BLaER1 treated with 17β-estradiol and CSF1 and Interleukin-3, amounts not matched to agents 10 nM and 100 nM (cell line): Measurements from ENCODE around the gene OTULIN.
A peak's percentile ranks its signal among the peaks of the same experiment; 100 is the strongest.

Experiments
- H3K27ac ChIP-seq, 11 experiments: shearing (Covaris generic); formaldehyde crosslinking; 2 replicates each; pipeline ENCODE4 v1.8.1; 2022
- H3K27me3 ChIP-seq, 11 experiments: shearing (Covaris generic); formaldehyde crosslinking; 2 replicates each; pipeline ENCODE4 v1.8.1; 2022
- H3K36me3 ChIP-seq, 11 experiments: shearing (Covaris generic); formaldehyde crosslinking; 2 replicates each; pipeline ENCODE4 v1.8.1; 2022
- H3K4me1 ChIP-seq, 10 experiments: shearing (Covaris generic); formaldehyde crosslinking; 2 replicates each; pipeline ENCODE4 v1.8.1; 2022
- H3K4me2 ChIP-seq, 11 experiments: shearing (Covaris generic); formaldehyde crosslinking; 2 replicates each; pipeline ENCODE4 v1.8.1; 2022
- H3K4me3 ChIP-seq, 10 experiments: shearing (Covaris generic); formaldehyde crosslinking; 2 replicates each; pipeline ENCODE4 v1.8.1; 2022
- H3K9ac ChIP-seq, 11 experiments: shearing (Covaris generic); formaldehyde crosslinking; 2 replicates each; pipeline ENCODE4 v1.8.1; 2022
- H3K9me3 ChIP-seq, 11 experiments: shearing (Covaris generic); formaldehyde crosslinking; replicated peaks in 1 of 11; 2 replicates each; pipeline ENCODE4 v1.8.1; 2022
- H4K20me1 ChIP-seq, 11 experiments: shearing (Covaris generic); formaldehyde crosslinking; 2 replicates each; pipeline ENCODE4 v1.8.1; 2022
- Cebpa-rat ChIP-seq, 11 experiments: shearing (Covaris generic); IDR thresholded peaks; 2 replicates each; pipeline ENCODE4 v1.8.1; 2022

The OTULIN gene

GRCh38 chr5:14696851-14697250 lies 32.3 kb downstream of the OTULIN start:
- Histone ChIP-seq H3K9ac (no peak overlapping the region), H3K27me3 (no peaks in the 10 kb centered on the region), H3K4me3 (no peak overlapping the region), H3K9me3 (no peaks in the 10 kb centered on the region), H3K27ac (no peak overlapping the region), H3K36me3 (peaks cover 82 to 97% (median 93%) of the 10 kb centered on the region in 11 experiments), H4K20me1 (peaks cover 0 to 52% (median 12%) of the 10 kb centered on the region in 11 experiments; a peak in 12 of 22 replicates), H3K4me1 (peaks cover 6 to 23% (median 10%) of the 10 kb centered on the region in 10 experiments; a peak in 17 of 20 replicates), H3K4me2 (no peak overlapping the region)
- no peak for TF ChIP-seq Cebpa-rat (IDR thresholded peaks at IDR 0.05)

GRCh38 chr5:14698495-14698894 lies 34.0 kb downstream of the OTULIN start:
- no peak overlapping the region for H3K9ac ChIP-seq
- peaks cover 6 to 26% (median 10%) of the 10 kb centered on the region in 10 experiments; a peak in 17 of 20 replicates for H3K4me1 ChIP-seq
- no peak for TF ChIP-seq Cebpa-rat (IDR thresholded peaks at IDR 0.05)

GRCh38 chr5:14699159-14699558 lies 34.6 kb downstream of the OTULIN start:
- H3K36me3 ChIP-seq = peaks cover 63 to 97% (median 91%) of the 10 kb centered on the region in 11 experiments
- no peak for TF ChIP-seq Cebpa-rat (IDR thresholded peaks at IDR 0.05)

More at GRCh38 chr5:14698495-14698894, 34.0 kb downstream of the OTULIN start:
- no peak overlapping the region for H3K27ac ChIP-seq
- H3K9me3 ChIP-seq = no peaks in the 10 kb centered on the region
- H3K36me3 ChIP-seq = peaks cover 69 to 97% (median 92%) of the 10 kb centered on the region in 11 experiments
- H3K27me3 ChIP-seq = no peaks in the 10 kb centered on the region
- H3K4me2 ChIP-seq = no peak overlapping the region
- H4K20me1 ChIP-seq = peaks cover 0 to 59% (median 16%) of the 10 kb centered on the region in 11 experiments; a peak in 12 of 22 replicates
- H3K4me3 ChIP-seq = no peak overlapping the region

GRCh38 chr5:14699807-14700400 lies 35.4 kb downstream of the OTULIN start:
- no peak overlapping the region for H3K27ac ChIP-seq
- no peak for TF ChIP-seq Cebpa-rat (IDR thresholded peaks at IDR 0.05)
- no peaks in the 10 kb centered on the region for H3K27me3 ChIP-seq
- H3K36me3 ChIP-seq = peaks cover 55 to 96% (median 89%) of the 10 kb centered on the region in 11 experiments
- peaks cover 0 to 58% (median 19%) of the 10 kb centered on the region in 11 experiments; a peak in 12 of 22 replicates for H4K20me1 ChIP-seq
- H3K9me3 ChIP-seq = no peaks in the 10 kb centered on the region
- H3K4me1 ChIP-seq = peaks cover 6 to 37% (median 10%) of the 10 kb centered on the region in 10 experiments; a peak in 17 of 20 replicates
- no peak overlapping the region for H3K4me3 ChIP-seq
- H3K4me2 ChIP-seq = no peak overlapping the region
- no peak overlapping the region for H3K9ac ChIP-seq

More at GRCh38 chr5:14699159-14699558, 34.6 kb downstream of the OTULIN start:
- Histone ChIP-seq H3K4me1 (peaks cover 6 to 32% (median 10%) of the 10 kb centered on the region in 10 experiments; a peak in 17 of 20 replicates), H3K27me3 (no peaks in the 10 kb centered on the region), H3K27ac (no peak overlapping the region), H3K4me2 (no peak overlapping the region), H3K4me3 (no peak overlapping the region), H3K9ac (no peak overlapping the region), H3K9me3 (no peaks in the 10 kb centered on the region), H4K20me1 (peaks cover 0 to 59% (median 18%) of the 10 kb centered on the region in 11 experiments; a peak in 12 of 22 replicates)

- Histone ChIP-seq H3K9ac (no peak overlapping the region), H3K36me3 (peaks cover 54 to 96% (median 89%) of the 10 kb centered on the region in 11 experiments), H3K4me2 (peak overlapping the region in 9 of 11 experiments; percentile 17 to 68 (median 38); a peak in 14 of 22 replicates), H3K4me3 (no peak overlapping the region), H3K27ac (peak overlapping the region in 2 of 11 experiments; percentile 5 to 6; a peak in 2 of 22 replicates), H3K4me1 (peaks cover 13 to 42% (median 16%) of the 10 kb centered on the region in 10 experiments), H3K9me3 (no peaks in the 10 kb centered on the region), H4K20me1 (peaks cover 0 to 49% (median 19%) of the 10 kb centered on the region in 11 experiments; a peak in 11 of 22 replicates), H3K27me3 (no peaks in the 10 kb centered on the region)
- TF ChIP-seq Cebpa-rat (IDR thresholded peaks at IDR 0.05) = no peak
Observed at GRCh38 chr5:14700478-14701436, 36.2 kb downstream of the OTULIN start.

- no peak for TF ChIP-seq Cebpa-rat (IDR thresholded peaks at IDR 0.05)
- peaks cover 0 to 41% (median 16%) of the 10 kb centered on the region in 11 experiments; a peak in 11 of 22 replicates for H4K20me1 ChIP-seq
- peaks cover 21 to 44% (median 24%) of the 10 kb centered on the region in 10 experiments for H3K4me1 ChIP-seq
- no peak overlapping the region; a peak in 1 of 22 replicates for H3K27ac ChIP-seq
- peaks cover 48 to 93% (median 82%) of the 10 kb centered on the region in 11 experiments for H3K36me3 ChIP-seq
- no peak overlapping the region for H3K9ac ChIP-seq
- H3K4me2 ChIP-seq = peak overlapping the region in 7 of 11 experiments; percentile 17 to 68 (median 47); a peak in 12 of 22 replicates
- no peak overlapping the region for H3K4me3 ChIP-seq
- no peaks in the 10 kb centered on the region for H3K9me3 ChIP-seq
- no peaks in the 10 kb centered on the region for H3K27me3 ChIP-seq
Observed at GRCh38 chr5:14701556-14701955, 37.0 kb downstream of the OTULIN start.

- Histone ChIP-seq H3K9me3 (no peaks in the 10 kb centered on the region), H3K36me3 (peaks cover 40 to 92% (median 82%) of the 10 kb centered on the region in 11 experiments), H4K20me1 (peaks cover 0 to 44% (median 16%) of the 10 kb centered on the region in 11 experiments; a peak in 11 of 22 replicates), H3K4me3 (no peak overlapping the region), H3K9ac (no peak overlapping the region), H3K4me1 (peaks cover 28 to 52% (median 31%) of the 10 kb centered on the region in 10 experiments), H3K27me3 (no peaks in the 10 kb centered on the region), H3K4me2 (no peak overlapping the region), H3K27ac (0 out of 22 replicates have a peak overlapping the region, but pooled peaks of 1 of the 11 experiments have one; percentile 11)
- no peak for TF ChIP-seq Cebpa-rat (IDR thresholded peaks at IDR 0.05)
Observed at GRCh38 chr5:14702238-14702839, 37.8 kb downstream of the OTULIN start.

- H3K4me3 ChIP-seq = no peak overlapping the region
- H3K27me3 ChIP-seq = no peaks in the 10 kb centered on the region
- H3K4me1 ChIP-seq = peaks cover 45 to 73% (median 49%) of the 10 kb centered on the region in 10 experiments
- H3K36me3 ChIP-seq = peaks cover 38 to 94% (median 85%) of the 10 kb centered on the region in 11 experiments
- H3K4me2 ChIP-seq = peak overlapping the region; percentile 52 to 89 (median 64); a peak in 21 of 22 replicates
- H3K9ac ChIP-seq = peak overlapping the region in 2 of 11 experiments; percentile 7 to 57; a peak in 2 of 22 replicates
- TF ChIP-seq Cebpa-rat (IDR thresholded peaks at IDR 0.05) = no peak
- H4K20me1 ChIP-seq = peaks cover 0 to 32% (median 13%) of the 10 kb centered on the region in 11 experiments; a peak in 12 of 22 replicates
- peak overlapping the region; percentile 20 to 76 (median 65); a peak in 17 of 22 replicates for H3K27ac ChIP-seq
- H3K9me3 ChIP-seq = no peaks in the 10 kb centered on the region
Observed at GRCh38 chr5:14705556-14705955, 41.0 kb downstream of the OTULIN start.
